Measurements from ENCODE around the gene GNB4.

Gene GNB4

DNA sequence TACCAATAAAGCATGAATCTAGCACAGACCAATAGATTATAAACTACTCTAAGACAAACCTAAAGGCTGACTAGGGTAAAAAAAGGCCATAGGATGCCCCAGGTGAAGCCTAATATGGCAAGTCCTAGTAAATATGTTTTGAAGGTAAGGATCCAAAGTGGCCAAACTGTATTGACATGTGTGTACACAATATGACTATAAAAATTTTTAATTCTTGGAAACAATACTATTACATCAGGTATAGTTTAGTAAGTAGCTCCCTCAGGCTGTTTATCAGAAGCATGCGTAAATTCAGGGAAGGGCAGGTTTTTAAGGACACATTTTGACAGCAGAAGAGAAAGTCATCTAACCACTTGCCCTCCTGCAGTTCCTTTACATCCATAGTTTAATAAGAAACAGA, 18.8 kb downstream of the GNB4 start:
- DNase-seq: no peak

GRCh38 chr3:179432021-179432420, 19.2 kb downstream of the GNB4 start:
- no peak for DNase-seq

DNA sequence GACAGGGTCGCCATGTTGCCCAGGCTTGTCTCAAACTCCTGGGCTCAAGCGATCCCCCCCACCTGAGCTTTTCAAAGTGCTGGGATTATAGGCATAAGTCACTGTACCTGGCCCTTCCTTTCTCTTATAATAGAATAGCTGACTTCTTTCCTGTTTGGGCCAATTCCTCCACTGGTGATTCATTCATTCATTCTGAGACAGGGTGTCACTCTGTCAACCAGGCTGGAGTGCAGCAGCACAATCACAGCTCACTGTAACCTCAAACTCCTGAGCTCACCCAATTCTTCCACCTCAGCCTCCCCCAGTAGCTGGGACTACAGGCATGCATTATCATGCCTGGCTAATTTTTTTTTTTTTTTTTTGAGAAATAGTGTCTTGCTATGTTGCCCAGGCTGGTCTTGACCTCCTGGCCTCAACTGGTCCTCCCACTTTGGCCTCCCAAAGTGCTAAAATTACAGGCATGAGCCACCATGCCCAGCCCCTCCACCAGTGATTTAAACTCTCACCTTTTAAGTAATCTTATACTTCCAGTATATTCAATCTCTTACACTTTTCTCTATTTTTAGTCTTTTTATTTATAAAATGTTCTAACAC, 20.9 kb downstream of the GNB4 start:
- no peak for DNase-seq

DNA sequence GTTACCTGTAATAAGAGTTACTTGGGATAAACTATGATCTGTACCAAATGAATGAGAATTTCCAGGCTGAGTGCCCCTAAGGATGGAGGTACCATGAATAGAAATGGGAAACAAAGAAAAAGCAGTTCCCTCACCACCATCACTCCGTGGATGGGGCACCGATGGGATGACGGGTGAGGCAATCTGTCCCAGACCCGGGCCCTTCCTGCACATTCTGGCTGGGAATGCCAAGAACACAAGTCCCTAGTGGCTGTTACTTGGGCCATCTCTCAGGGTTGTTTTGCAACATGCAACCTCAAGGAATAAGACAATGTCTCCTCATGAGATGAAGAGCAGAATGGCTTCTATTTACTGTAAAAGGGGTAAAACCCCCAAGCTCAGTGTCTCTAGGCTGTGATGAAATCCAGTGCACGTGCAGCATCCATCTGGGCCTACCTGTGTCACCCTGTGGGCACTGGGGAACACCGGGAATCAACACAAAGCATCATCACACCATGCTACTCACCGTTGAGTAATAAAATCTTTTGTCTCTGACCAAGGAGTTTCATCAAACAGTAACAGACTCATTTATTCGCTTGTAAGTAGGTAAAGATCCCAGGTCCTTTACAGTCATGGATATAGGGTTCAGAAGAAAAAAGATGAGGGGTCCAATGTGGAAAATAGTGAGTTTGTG, 22.3 kb downstream of the GNB4 start:
- DNase-seq: no peak

GRCh38 chr3:179425075-179425474, 26.2 kb downstream of the GNB4 start:
- DNase-seq: no peak

GRCh38 chr3:179421500-179421899, 29.8 kb downstream of the GNB4 start:
- DNase-seq: no peak

GRCh38 chr3:179418610-179419009, 32.7 kb downstream of the GNB4 start:
- no peak for DNase-seq

DNA sequence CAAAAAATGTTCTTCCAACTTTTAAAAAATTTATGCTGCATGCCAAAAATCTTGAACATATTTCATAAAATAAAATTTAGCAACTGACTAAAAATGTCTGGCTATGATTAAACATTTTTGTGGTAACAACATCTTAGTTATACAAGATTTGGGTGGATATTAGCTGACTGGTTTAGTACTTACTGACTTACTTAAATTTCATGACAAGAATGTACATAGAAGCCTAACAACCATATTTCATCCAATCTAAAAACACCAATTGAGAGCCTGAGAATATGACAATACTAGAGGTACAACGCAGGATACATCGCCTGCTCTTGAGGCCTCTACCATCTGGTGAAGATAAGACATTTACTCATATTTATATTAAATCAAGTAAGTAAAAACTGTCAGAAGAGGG, 34.6 kb downstream of the GNB4 start:
- DNase-seq: no peak

GRCh38 chr3:179415377-179415776, 35.9 kb downstream of the GNB4 start:
- DNase-seq: no peak

DNA sequence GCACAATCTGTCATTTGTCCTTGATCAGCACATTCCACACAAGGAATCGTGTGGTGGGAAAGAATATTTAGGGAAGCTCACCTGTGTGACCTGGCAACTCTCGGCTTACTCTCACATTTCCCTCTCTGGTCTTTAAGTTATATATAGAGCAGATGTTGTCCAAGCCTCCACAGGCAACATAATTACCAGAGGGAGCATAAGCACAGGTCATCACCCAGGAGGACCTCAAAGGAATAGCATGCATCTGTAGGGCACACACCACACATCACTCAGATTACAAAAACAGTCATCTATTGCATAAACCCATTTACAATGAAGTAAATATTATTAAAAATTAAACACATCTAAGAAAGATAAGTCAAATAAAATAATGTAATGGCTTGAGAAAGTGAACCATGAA, 36.5 kb downstream of the GNB4 start:
- DNase-seq: no peak

GRCh38 chr3:179410999-179411398, 40.3 kb downstream of the GNB4 start:
- DNase-seq: no peak

GRCh38 chr3:179410331-179410730, 40.9 kb downstream of the GNB4 start:
- no peak for DNase-seq

DNA sequence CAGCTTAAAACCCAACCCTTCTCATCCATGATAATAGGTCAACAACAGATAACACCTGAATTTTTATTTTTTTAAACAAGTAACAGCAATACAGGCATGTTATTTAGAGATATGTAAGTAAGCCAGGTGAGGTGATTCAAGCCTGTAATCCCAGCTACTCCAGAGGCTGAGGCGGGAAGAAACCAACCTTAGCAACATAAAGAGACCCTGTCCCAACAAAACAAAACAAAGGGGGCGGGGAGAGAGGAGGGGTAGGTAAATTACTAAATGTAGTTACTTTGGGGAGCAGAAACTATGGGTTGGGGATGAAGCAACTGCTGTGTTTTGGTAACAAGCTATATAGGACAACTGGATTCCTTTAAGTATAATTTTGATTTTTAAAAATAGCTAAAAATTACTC, 47.0 kb downstream of the GNB4 start:
- no peak for DNase-seq

DNA sequence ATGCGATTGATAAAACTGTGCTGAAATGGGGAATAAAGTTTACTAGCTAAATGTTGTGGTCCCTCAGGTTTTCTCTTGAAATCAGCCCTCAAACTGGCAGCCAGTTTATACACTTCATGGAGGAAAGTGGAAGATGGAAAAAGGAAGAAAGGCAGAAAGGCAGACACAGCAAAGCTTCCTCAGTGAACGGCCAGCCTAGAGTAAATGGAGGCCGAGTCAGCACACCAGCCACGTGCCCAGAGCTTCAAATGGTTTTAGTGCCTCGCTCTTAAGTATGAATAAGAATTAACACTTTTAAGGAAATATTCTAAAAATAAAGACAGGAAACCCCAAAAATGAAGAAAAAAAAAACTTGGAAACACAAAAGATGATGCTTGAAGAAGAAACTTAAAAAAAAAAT, 48.3 kb downstream of the GNB4 start:
- DNase-seq: no peak

GRCh38 chr3:179401561-179401960, 49.7 kb downstream of the GNB4 start:
- no peak for DNase-seq

GRCh38 chr3:179398574-179399231, 52.6 kb downstream of the GNB4 start:
- DNase-seq: no peak

GRCh38 chr3:179391906-179392305, 59.4 kb downstream of the GNB4 start:
- DNase-seq: no peak

DNA sequence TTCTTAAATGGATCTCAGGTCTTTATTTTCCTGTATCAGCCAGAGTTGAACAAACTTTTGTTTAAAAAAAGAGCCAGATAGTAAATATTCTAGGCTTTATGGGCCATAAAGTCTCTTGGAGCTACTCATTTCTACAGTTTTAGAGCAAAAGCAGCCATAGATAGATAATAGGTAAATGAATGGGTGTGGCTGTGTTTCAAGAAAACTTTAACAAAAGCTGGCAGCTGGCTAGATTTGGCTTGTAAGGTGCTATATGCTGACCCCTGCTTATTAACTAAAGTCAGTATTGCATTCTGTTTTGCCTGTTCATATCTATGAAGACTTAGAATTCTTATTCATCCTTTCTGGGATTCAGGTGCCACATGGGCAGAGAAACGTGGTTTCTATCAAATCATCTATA, 74.8 kb downstream of the GNB4 start:
- DNase-seq: no peak

DNA sequence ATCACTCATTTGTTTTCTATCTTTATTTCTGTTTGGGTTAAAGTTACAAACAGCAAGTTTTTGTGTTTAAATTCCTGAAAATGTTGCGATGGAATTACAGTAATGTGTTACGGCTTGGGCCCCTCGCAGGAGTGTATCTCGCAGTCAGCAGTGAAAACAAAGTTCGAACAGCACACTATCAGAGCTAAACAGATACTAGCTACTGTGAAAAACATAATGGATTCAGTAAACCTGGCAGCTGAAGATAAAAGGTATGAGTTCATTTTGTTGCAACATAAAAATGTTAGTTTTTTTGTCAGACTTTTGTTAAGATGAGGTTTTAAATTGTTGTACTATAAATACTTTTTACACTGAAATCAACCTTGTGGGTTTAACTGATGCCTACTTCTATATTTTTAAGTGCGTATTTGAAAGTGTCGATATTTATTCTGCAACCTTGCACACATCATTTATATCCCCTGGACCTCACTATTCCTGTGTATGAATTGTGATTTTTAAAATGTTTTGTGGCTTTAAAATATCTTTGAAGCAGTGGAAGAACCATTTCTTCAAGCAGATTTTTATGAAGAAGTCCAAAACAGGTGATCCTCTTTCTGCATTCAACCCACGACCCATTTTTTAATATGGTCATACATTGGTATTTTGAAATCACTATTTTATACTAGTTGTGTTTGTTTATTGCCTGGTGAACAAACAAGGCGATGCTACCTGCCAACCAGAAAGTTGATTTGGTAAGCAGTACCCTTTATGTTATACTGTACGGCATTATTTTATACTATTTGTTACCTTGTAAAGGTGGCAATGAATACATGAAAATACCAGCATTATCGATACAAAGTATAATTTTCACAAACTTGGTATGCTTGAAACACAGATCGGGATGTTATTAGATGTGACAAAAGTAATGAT, 75.9 kb downstream of the GNB4 start:
- no peak for DNase-seq

GRCh38 chr3:179373938-179374337, 77.3 kb downstream of the GNB4 start:
- no peak for DNase-seq

- no peak for DNase-seq
These were observed 81.6 kb downstream of the GNB4 start for GRCh38 chr3:179369621-179370020.

DNA sequence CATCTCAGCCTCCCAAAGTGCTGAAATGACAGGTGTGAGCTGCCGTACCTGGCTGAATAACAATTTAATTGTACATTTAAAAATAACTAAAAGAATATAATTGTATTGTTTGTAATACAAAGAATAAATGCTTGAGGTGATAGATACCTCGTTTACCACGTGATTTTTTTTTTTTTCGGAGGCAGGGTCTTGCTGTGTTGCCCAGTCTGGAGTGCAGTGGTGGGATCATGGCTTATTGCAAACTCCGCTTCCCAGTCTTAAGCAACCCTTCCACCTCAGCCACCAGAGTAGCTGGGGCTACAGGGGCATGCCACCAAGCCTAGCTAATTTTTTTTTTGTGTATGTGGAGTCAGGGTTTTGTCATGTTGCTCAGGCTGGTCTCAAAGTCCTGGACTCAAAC, 87.9 kb downstream of the GNB4 start:
- DNase-seq: no peak

- DNase-seq: no peak
These were observed 95.3 kb downstream of the GNB4 start for GRCh38 chr3:179355996-179356395.

Data from activated gamma-delta T cell (primary cell).